HFF-Myc (cell line): ENCODE data around the gene NOS1AP.

ENCODE experiments used
- DNase-seq: peaks from one replicate; pipeline ENCODE4 v3.0.0-alpha.2; 2011; ENCODE audit warnings: low read depth; ENCODE audit errors: extremely low read depth
- H3K4me3 ChIP-seq: replicated peaks from 2 replicates; pipeline ENCODE4 v1.5.1; 2011; ENCODE audit warnings: low read depth, mild to moderate bottlenecking, control low read depth, low read length
- TF ChIP-seq, protein P1 (sequence below): IDR thresholded peaks from 2 replicates; pipeline ENCODE4 v1.5.1; 2012; ENCODE audit warnings: mild to moderate bottlenecking, low read depth, low read length, control low read depth; ENCODE audit errors: missing control alignments

The NOS1AP gene

DNA sequence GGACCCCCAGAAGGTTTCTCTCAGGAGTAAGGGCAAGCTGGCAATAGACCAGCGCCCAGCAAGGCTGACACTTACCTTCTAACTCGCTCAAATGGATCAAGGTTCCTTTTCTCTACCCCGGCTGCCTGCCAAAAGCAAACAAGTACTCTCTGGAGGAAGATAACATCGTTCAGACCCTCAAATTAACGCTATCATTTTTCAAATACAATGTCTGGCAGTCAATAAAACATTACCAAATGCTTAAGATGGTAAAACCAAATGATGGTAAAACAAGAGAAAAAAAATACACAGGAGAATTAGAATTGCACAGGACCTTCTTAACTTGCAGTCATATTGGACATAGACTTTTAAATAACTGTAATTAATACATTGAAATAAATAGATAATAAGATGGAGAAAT is 159.1 kb downstream of the NOS1AP start:
- no peak overlapping the region for H3K4me3 ChIP-seq
- TF ChIP-seq, protein P1, sequence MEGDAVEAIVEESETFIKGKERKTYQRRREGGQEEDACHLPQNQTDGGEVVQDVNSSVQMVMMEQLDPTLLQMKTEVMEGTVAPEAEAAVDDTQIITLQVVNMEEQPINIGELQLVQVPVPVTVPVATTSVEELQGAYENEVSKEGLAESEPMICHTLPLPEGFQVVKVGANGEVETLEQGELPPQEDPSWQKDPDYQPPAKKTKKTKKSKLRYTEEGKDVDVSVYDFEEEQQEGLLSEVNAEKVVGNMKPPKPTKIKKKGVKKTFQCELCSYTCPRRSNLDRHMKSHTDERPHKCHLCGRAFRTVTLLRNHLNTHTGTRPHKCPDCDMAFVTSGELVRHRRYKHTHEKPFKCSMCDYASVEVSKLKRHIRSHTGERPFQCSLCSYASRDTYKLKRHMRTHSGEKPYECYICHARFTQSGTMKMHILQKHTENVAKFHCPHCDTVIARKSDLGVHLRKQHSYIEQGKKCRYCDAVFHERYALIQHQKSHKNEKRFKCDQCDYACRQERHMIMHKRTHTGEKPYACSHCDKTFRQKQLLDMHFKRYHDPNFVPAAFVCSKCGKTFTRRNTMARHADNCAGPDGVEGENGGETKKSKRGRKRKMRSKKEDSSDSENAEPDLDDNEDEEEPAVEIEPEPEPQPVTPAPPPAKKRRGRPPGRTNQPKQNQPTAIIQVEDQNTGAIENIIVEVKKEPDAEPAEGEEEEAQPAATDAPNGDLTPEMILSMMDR = no peak
- DNase-seq = no peak

DNA sequence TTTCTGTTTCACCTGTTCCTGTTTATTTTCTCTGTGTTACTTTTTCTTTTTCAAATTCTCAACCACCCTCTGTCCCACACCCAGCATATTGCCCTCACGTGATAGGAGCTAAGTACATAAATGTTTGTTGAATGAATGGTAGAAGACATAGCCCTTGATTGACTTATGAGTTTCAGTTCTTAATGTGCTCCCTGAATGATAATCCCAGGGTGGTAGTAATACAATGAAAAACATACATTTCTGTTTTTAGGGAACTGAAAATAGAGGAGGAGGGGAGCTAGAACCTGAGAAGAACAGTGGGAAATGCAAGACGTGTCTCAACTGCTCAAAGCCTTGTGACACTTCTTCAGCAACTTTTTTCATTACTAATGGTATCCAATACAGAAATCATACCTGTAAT is 160.1 kb downstream of the NOS1AP start:
- no peak overlapping the region for H3K4me3 ChIP-seq
- no peak for DNase-seq
- TF ChIP-seq, protein P1 = no peak

DNA sequence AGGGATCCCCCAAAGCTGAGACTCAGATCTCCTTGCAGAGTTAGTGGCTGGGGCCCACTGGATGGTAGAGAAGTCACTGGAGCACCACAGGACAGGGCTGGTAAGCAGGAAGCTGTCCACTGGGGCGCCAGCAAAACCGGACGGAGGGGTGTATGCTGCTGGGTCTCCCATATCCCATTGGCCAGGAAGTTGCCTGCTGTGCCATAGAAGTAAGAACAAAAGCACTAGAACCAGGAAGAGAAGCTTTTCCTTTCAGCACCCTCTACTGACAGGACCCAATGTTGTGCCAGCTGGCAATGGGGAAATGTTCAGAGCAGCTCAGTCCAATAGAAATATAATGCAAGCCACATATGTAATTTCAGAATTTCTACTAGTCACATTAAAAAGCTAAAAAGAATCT is 160.6 kb downstream of the NOS1AP start:
- no peak overlapping the region for H3K4me3 ChIP-seq
- no peak for DNase-seq
- TF ChIP-seq, protein P1 = peak; percentile 3

- TF ChIP-seq, protein P1 = no peak
- no peak overlapping the region for H3K4me3 ChIP-seq
- DNase-seq = no peak
These were observed 161.0 kb downstream of the NOS1AP start for GRCh38 chr1:162230517-162230916.

DNA sequence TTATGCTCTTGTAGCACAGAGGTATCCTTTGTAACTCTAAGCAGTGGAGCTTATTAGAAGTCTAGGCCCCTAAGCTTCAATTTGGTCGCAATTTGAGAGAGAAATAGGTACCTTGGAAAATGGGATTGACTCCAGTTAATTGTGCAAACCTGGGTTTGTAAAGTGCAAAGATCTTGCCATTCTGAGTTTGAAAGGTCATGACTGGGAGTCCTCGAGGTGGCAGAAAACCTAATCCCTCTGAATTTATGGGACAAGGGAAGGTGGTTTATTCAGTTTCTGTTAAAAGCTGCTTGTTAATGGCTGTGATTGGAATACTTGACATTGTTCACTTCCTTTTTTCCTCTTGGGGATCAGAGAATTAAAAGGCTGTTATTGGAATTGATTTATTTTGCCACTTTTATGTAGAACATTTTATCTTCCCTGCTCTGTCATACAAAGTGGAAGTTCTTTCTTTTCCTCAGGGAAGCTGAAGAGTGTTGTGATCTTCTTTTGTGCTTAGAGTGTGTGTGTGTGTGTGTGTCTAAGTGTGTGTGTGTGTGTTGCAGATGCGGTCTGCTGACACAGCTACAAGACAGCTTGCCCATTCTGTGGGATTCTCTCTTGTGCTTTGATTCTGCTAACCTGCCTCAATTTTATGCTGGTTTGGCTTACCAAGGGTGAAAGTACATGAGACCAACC is 162.7 kb downstream of the NOS1AP start:
- no peak overlapping the region for H3K4me3 ChIP-seq
- DNase-seq = no peak
- TF ChIP-seq, protein P1 = no peak

DNA sequence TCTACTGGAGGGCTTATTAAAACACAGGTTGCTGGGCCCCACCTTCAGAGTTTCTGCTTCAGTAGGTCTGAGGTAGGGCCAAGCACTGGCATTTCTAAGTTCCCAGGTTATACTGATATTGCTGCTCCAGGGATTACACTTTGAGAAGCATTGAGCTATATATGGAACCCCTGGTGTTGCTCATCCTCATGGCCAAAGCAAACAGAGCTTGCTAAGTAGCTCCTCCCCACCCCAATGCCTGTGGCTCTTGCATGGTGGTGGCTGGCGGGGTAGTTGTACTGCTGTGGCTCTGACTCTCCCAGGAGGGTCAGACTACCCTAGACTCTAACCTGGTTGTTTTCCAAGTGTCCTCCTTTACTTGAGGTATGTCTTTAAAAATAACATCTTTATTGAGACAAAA is 163.6 kb downstream of the NOS1AP start:
- H3K4me3 ChIP-seq = no peak overlapping the region
- TF ChIP-seq, protein P1 = no peak
- DNase-seq = no peak

DNA sequence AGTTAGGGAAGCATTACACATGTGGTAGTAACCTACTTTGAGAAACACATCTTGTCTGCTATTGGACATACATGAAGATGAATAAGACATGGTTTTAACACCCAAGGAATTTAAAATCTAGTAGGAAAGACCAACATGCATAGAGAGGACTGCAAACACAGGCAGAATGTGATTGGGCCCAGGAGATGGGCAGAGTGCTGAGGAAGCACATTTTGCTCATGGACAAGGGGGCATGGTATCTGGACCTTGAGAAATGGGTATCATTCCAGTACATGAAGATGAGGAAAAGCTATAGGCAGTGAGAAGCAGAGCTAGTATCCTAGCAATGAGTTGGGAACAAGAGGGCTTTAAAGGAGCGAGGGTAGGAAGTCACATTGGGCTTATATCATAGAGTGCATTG is 164.4 kb downstream of the NOS1AP start:
- DNase-seq = no peak
- TF ChIP-seq, protein P1 = no peak
- no peak overlapping the region for H3K4me3 ChIP-seq
